Measurements from ENCODE around the gene DUSP1. TPM values are rescaled to one million over a fixed set of nuclear protein-coding genes. Genes with fewer than 3 reads are reported as not detected.

Gene DUSP1
- total and polyA plus RNA-seq, 2 of the 13 experiments (the other 11 are each of a cell fraction or from before 2014, with no cell fraction given), result 27.1 to 55.5 TPM

GRCh38 chr5:172768573-172769341 is 2.2 kb downstream of the DUSP1 start (continued):
- TF ChIP-seq ZNF609 (CRISPR knock-in tag; IDR thresholded peaks at IDR 0.05; ENCODE audit: borderline replicate concordance) (no peak), ZNF7 (CRISPR knock-in tag; IDR thresholded peaks at IDR 0.05) (no peak), ELF4 (CRISPR knock-in tag; IDR thresholded peaks at IDR 0.05; ENCODE audit: borderline replicate concordance) (no peak), SSRP1 (CRISPR knock-in tag; IDR thresholded peaks at IDR 0.05) (no peak; the same call in 1 of the 2 replicates), ZNF446 (CRISPR knock-in tag; IDR thresholded peaks at IDR 0.05) (no peak), SIX1 (CRISPR knock-in tag; IDR thresholded peaks at IDR 0.05; ENCODE audit: borderline replicate concordance) (no peak), DPF2 (CRISPR knock-in tag; IDR thresholded peaks at IDR 0.05; ENCODE audit: borderline replicate concordance, low read depth) (no peak), KDM2A (CRISPR knock-in tag; IDR thresholded peaks at IDR 0.05; ENCODE audit: borderline replicate concordance, low read depth) (no peak), CREB1 (IDR thresholded peaks at IDR 0.05) (no peak), CREB1 (CRISPR knock-in tag; IDR thresholded peaks at IDR 0.05) (no peak), POLR2A (IDR thresholded peaks at IDR 0.05; ENCODE audit: insufficient read depth in 1 of 2, low read depth in 2 of 2, low read length in 2 of 2) (peak in 1 of 2 experiments; percentile 41; a peak in 2 of 4 replicates), ATF7-NPFF (CRISPR knock-in tag; IDR thresholded peaks at IDR 0.05; ENCODE audit: low read depth) (no peak), TBL1XR1 (IDR thresholded peaks at IDR 0.05; ENCODE audit: borderline replicate concordance, low read length, partially characterized antibody) (peak; percentile 38), DNMT3B (CRISPR knock-in tag; conservative IDR thresholded peaks at IDR 0.05) (no peak), TIGD3 (CRISPR knock-in tag; IDR thresholded peaks at IDR 0.05; ENCODE audit: borderline replicate concordance) (no peak), ZNF687 (CRISPR knock-in tag; IDR thresholded peaks at IDR 0.05) (peak; percentile 57), E2F2 (CRISPR knock-in tag; IDR thresholded peaks at IDR 0.05; ENCODE audit: borderline replicate concordance) (no peak), NCOA1 (CRISPR knock-in tag; IDR thresholded peaks at IDR 0.05) (no peak)
